Skeletal muscle satellite cell (primary cell): ENCODE results near the gene MAP3K13.
"Not testable (repeated sequence)": the region's sequence is repeated elsewhere in the genome, so short reads cannot be mapped to it uniquely, and the experiment has no call there.

Source experiments
- H3K27me3 ChIP-seq: 2 replicates; pipeline ENCODE4 v1.7.0; 2013; ENCODE audit warnings: low read length; ENCODE audit not compliant: control insufficient read depth, insufficient read depth
- H3K36me3 ChIP-seq: 2 replicates; pipeline ENCODE4 v1.7.0; 2013; ENCODE audit warnings: mild to moderate bottlenecking, control low read depth, low read length; ENCODE audit not compliant: insufficient read depth
- H3K4me1 ChIP-seq: 2 replicates; pipeline ENCODE4 v1.7.0; 2013; ENCODE audit warnings: low read length; ENCODE audit not compliant: control insufficient read depth, insufficient read depth
- H3K4me2 ChIP-seq: 2 replicates; pipeline ENCODE4 v1.7.0; 2013; ENCODE audit warnings: mild to moderate bottlenecking, low read length
- H3K4me3 ChIP-seq: 2 replicates; pipeline ENCODE4 v1.7.0; 2013; ENCODE audit warnings: low read length
- H3K9ac ChIP-seq: 2 replicates; pipeline ENCODE4 v1.7.0; 2013; ENCODE audit warnings: mild to moderate bottlenecking, low read depth, low read length, moderate library complexity
- H3K9me3 ChIP-seq: replicated peaks from 2 replicates; pipeline ENCODE4 v1.7.0; 2013; ENCODE audit warnings: mild to moderate bottlenecking, control low read depth, low read length

The MAP3K13 gene

DNA sequence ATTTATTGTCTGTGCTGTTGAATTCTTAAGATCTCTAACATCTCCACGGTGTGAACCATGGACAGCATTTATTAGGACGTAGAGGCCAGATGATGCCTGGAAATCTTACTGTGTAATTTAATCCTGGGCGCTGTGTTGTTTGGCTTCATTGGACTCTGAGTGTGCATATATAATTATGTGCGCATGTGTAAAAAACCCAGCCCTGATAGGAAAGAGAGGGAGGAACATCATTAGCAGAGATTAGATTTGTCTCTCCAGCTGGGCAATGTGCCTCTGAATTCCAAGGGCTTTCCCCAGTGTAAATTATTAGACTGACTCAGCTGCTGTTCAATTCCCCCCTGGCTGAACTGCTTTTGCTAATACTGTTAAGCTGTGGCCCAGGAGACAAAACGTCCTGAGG, 39.6 kb downstream of the MAP3K13 start:
- Histone ChIP-seq H3K9ac (no peak overlapping the region), H3K36me3 (no peaks in the 10 kb centered on the region), H3K9me3 (no peaks in the 10 kb centered on the region), H3K4me3 (no peak overlapping the region), H3K27me3 (no peaks in the 10 kb centered on the region), H3K4me2 (no peak overlapping the region), H3K4me1 (peaks cover 14% of the 10 kb centered on the region)

DNA sequence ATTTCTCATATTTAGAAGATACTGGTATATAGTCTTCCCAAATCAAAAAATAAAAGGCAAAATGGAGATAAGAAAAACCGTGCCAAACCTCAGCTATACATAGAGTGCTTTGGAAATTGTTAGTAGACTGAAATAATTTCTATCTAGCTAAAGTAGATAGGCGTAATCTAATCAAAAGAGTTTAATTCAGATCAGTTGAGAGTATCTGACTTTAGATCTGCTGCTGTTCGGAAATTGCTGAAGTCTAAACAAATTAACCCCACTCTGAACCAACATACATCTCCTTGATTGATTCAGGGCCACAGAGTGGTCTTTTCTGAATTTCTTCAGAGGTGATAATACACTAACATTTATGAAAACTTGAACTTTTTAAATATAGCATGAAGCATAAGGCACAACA, 40.1 kb downstream of the MAP3K13 start:
- Histone ChIP-seq H3K9ac (no peak overlapping the region), H3K4me3 (no peak overlapping the region), H3K9me3 (no peaks in the 10 kb centered on the region), H3K4me2 (no peak overlapping the region), H3K36me3 (no peaks in the 10 kb centered on the region), H3K27me3 (no peaks in the 10 kb centered on the region), H3K4me1 (peaks cover 14% of the 10 kb centered on the region)

DNA sequence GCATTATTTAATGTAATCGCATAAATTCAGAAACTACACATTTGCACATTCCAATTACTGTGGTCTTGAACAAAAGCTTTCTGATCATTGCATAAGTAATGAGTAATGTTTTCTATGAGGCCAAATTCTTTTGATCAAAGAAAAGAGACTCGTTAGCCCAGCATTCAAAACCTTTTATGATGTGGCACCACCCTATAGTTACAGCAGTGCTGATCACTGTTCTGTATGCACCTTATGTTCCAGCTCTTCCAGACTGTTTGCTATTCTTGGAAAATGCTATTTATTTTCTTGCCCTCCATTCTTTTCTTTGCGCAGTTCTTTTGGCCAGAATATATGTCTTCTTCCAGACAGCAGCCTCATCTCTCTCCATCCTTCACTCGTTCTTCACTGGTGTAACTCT, 42.3 kb downstream of the MAP3K13 start:
- Histone ChIP-seq H3K4me2 (no peak overlapping the region), H3K27me3 (no peaks in the 10 kb centered on the region), H3K36me3 (no peaks in the 10 kb centered on the region), H3K4me3 (no peak overlapping the region), H3K4me1 (peaks cover 14% of the 10 kb centered on the region), H3K9me3 (no peaks in the 10 kb centered on the region), H3K9ac (no peak overlapping the region)

DNA sequence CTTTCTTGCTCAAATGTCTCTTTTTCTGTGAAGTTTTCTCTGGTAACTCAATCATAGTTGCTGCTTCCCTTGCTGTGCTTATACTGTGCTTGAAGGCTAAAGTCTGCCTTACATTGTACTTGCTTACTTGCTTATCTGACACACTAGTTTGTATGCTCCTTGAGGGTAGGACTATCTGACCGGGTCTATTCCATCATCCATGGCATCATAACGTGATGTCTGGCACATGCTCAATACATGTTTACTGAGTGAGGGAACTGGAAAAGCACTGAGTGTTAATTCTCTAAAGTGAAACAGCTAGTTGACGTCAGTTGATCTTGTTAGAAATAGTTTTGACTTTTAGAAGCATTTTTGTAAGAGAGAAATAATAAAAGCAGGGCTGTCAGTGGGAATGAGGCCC, 42.7 kb downstream of the MAP3K13 start:
- no peak overlapping the region for H3K9ac ChIP-seq
- no peaks in the 10 kb centered on the region for H3K36me3 ChIP-seq
- no peak overlapping the region for H3K4me2 ChIP-seq
- no peaks in the 10 kb centered on the region for H3K27me3 ChIP-seq
- peaks cover 14% of the 10 kb centered on the region for H3K4me1 ChIP-seq
- H3K9me3 ChIP-seq = no peaks in the 10 kb centered on the region
- no peak overlapping the region for H3K4me3 ChIP-seq

DNA sequence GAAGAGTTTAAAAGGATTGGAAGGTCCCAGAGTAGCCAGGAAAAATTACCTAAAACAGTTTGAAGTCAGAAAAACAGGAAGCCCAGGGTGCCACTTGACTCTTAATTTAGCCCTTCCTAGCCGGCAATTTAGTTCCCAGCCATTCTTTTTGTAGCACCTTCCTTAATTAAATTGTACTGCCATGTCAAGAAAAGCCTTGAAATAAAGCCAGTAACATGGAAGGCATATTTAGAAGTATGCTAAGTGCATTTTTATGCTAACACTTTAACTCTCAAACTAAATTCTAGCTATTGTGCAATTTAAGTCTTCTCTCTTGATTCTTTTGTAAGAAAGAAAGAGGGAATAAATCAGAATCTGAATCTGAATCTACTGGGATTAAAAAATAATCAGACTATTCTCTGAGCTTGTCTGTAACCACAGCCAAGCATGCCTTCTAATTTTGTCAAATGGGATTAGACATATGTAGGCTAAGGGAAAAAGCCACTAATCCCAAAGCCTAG, 43.2 kb downstream of the MAP3K13 start:
- Histone ChIP-seq H3K36me3 (no peaks in the 10 kb centered on the region), H3K4me2 (no peak overlapping the region), H3K27me3 (no peaks in the 10 kb centered on the region), H3K4me3 (no peak overlapping the region), H3K9ac (no peak overlapping the region), H3K9me3 (no peaks in the 10 kb centered on the region), H3K4me1 (peaks cover 14% of the 10 kb centered on the region)

DNA sequence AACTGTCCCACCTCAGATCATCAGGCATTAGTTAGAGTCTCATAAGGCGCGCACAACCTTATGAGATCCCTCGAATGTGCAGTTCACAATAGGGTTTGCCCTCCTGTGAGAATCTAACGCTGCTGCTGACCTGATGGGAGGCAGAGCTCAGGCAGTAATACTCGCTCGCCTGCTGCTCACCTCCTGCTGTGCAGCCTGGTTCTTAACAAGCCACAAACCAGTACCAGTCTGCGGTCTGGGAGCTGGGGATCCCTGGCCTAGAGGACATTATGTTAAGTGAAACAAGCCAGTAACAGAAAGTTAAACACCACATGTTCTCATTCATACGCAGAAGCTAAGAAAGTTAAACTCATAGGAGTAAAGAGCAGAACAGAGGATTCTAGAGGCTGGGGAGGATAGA, 47.0 kb downstream of the MAP3K13 start:
- H3K9ac ChIP-seq = no peak overlapping the region
- no peak overlapping the region for H3K4me2 ChIP-seq
- no peak overlapping the region for H3K4me3 ChIP-seq
- H3K9me3 ChIP-seq = no peaks in the 10 kb centered on the region
- H3K4me1 ChIP-seq = no peaks in the 10 kb centered on the region
- no peaks in the 10 kb centered on the region for H3K36me3 ChIP-seq
- no peaks in the 10 kb centered on the region for H3K27me3 ChIP-seq

DNA sequence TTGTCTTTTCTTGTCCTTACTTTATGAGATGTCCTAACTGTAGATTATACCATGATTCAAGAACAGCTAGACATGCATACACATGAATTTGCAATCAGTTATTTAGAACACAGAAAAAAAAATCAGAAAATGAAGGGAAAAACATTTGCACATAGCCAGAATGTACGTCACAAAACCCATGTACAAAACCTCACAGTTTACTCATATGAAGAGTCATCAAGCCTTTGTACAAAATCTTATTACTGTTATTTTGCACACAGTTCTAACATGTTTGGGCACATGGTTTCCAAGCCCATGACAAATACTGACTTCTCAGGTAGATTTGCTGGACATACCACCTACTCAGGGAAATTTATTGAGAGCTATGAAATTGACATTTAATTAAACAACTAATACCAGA, 48.2 kb downstream of the MAP3K13 start:
- no peaks in the 10 kb centered on the region for H3K9me3 ChIP-seq

DNA sequence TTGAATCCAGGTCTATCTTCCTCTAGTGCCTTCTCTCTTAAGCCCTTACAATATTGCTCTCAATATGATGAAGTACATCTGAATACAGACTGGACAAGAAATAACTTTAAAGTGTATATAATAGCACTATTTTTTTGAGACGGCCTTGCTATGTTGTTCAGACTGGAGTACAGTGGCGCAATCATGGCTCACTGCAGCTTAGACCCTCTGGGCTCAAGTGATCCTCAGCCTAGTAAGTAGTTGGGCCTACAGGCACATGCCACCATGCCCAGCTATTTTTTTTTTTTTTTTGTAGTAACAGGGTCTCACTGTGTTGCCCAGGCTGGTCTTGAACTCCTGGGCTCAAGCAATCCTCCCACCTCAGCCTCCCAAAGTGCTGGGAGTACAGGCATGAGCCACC, 53.6 kb downstream of the MAP3K13 start:
- Histone ChIP-seq H3K9ac (no peak overlapping the region), H3K36me3 (no peaks in the 10 kb centered on the region), H3K4me2 (no peak overlapping the region), H3K27me3 (no peaks in the 10 kb centered on the region), H3K4me1 (peaks cover 3% of the 10 kb centered on the region), H3K9me3 (no peaks in the 10 kb centered on the region), H3K4me3 (no peak overlapping the region)

More for the DNA sequence above, 48.2 kb downstream of the MAP3K13 start:
- Histone ChIP-seq H3K9ac (no peak overlapping the region), H3K4me3 (no peak overlapping the region), H3K36me3 (no peaks in the 10 kb centered on the region), H3K4me1 (no peaks in the 10 kb centered on the region), H3K4me2 (no peak overlapping the region), H3K27me3 (no peaks in the 10 kb centered on the region)

DNA sequence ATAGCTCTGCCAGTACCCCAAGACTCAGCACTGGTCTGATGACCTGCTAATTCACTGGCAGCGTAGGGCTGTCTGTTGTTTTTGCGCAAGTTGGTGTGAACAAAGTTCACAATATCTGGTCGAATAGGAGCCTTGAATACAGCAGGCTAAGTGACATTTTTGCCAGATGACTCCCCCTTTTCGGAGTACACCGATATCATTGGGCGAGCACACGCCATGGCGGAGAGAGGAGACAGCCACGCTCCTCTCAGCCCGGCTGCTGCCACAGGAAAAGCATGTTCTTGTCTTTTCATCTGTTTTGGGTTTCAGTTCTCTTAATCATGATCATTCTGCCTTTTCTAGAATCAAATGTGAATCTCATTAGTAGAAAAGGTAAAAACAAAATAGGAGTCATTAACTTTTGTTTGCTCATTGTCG, 55.6 kb downstream of the MAP3K13 start:
- H3K4me3 ChIP-seq, H3K4me2 ChIP-seq, H3K4me1 ChIP-seq, H3K9ac ChIP-seq, H3K27me3 ChIP-seq, H3K9me3 ChIP-seq, H3K36me3 ChIP-seq: not testable (repeated sequence)

DNA sequence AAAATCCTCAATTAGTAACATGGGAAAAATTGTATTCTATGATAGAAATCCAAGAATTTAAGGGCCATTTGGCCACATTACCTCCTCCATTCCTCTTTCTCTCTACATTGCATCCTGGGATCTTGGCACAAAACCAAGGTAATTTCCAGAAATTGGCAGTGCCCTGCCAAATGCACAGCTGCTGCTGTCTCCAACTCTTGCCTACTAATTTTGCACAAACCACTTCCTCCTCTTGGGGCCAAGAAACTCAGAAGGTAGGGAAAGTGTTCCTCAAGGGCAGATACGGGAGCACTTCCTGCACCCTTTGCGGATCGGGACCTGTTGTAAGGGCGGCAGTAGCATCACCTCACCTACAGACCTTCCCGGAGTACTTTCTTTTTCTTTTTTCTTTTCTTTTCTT, 57.8 kb downstream of the MAP3K13 start:
- H3K9ac ChIP-seq = no peak overlapping the region
- no peak overlapping the region for H3K4me2 ChIP-seq
- no peaks in the 10 kb centered on the region for H3K36me3 ChIP-seq
- H3K4me1 ChIP-seq = peaks cover 7% of the 10 kb centered on the region
- no peaks in the 10 kb centered on the region for H3K9me3 ChIP-seq
- no peak overlapping the region for H3K4me3 ChIP-seq
- no peaks in the 10 kb centered on the region for H3K27me3 ChIP-seq

DNA sequence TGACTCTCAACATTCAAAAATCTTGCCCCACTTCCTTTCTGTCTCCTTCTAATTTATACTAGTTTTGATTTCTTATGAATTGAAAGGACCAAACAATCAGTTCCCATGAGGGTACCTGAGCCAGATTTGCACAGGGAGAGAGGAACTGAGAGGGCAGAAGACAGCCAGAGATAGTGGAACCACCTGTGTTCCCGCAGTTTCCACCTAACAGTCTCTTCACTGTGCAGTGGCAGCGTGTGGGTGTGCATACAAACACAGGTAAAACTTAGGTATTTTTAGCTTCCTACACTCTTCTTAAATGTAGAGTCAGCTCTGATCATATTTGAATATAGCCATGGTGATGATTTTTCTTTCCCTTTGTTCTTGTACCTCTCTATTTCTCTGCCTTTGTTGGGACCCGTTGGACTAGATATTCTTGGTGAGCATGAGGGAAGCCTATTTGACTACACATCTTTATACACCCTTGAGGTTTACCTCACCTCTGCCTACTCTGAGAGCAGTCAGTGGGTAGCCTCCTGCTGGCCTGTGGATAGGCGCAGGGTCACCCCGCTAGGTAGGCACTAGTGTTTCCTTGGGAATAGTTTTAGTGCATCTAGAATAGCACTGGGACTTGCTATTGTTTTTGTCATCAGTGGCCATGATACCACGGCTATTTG, 58.8 kb downstream of the MAP3K13 start:
- no peak overlapping the region for H3K4me2 ChIP-seq
- no peak overlapping the region for H3K9ac ChIP-seq
- no peak overlapping the region for H3K4me3 ChIP-seq
- H3K36me3 ChIP-seq = no peaks in the 10 kb centered on the region
- peaks cover 7% of the 10 kb centered on the region for H3K4me1 ChIP-seq
- H3K9me3 ChIP-seq = no peaks in the 10 kb centered on the region
- no peaks in the 10 kb centered on the region for H3K27me3 ChIP-seq

DNA sequence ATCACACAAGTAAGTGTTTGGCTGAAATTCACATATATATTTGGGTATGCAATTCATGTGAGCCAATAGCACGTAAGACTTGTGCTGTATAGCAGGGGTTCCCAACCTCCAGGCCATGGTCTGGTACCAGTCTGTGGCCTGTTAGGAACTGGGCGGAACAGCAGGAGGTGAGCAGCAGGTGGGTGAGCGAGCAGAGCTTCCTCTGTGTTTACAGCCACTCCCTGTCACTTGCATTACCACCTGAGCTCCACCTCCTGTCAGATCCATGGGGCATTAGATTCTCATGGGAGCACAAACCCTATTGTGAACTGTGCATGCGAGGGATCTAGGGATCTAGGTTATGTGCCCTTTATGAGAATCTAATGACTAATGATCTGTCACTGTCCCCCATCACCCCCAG, 59.7 kb downstream of the MAP3K13 start:
- H3K4me2 ChIP-seq = no peak overlapping the region
- H3K4me3 ChIP-seq = no peak overlapping the region
- H3K27me3 ChIP-seq = no peaks in the 10 kb centered on the region
- H3K9me3 ChIP-seq = no peaks in the 10 kb centered on the region
- H3K4me1 ChIP-seq = peaks cover 7% of the 10 kb centered on the region
- H3K9ac ChIP-seq = no peak overlapping the region
- no peaks in the 10 kb centered on the region for H3K36me3 ChIP-seq
